ENCODE data around the gene SH2B2. TPM values are rescaled to one million over a fixed set of nuclear protein-coding genes. Genes with fewer than 3 reads are reported as not detected.
A peak's percentile ranks its signal among the peaks of the same experiment; 100 is the strongest.
"Not testable (repeated sequence)": the region's sequence is repeated elsewhere in the genome, so short reads cannot be mapped to it uniquely, and the experiment has no call there.

The SH2B2 gene
- total RNA-seq, 1 donor from 2014 or later = 0.60 TPM

DNA sequence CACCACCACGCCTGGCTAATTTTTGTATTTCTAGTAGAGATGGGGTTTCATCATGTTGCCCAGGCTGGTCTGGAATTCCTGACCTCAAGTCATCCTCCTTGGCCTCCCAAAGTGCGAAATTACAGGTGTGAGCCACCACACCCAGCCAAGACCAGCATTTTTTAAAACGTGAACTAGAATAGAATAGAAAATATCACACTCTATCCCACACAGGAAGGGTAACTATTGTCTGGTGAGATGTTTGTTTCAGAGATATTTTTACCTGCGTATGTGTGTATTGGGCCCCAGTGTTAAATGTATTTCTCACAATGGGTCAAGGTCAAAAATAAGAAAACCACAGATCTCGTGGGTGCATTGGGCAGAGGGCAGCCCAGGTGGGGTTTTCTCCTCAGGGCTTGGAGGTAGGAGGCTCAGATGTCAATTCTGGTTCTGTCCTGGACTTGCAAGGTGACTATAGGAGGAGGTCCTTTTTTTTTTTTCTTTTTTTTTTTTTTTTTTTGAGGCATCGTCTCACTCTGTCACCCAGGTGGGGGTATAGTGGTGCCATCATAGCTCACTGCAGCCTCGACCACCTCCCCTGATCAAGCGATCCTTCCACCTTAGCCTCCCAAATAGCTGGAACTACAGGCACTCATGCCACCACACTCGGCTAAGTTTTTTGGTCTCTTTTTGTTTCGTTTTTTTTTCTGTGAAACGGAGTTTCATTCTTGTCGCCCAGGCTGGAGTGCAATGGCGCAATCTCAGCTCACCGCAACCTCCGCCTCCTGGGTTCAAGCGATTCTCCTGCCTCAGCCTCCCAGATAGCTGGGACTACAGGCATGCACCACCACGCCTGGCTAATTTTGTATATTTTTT, 19.0 kb downstream of the SH2B2 start:
- DNase-seq (ENCODE audit: low read depth in 2 of 2) = no peak

DNA sequence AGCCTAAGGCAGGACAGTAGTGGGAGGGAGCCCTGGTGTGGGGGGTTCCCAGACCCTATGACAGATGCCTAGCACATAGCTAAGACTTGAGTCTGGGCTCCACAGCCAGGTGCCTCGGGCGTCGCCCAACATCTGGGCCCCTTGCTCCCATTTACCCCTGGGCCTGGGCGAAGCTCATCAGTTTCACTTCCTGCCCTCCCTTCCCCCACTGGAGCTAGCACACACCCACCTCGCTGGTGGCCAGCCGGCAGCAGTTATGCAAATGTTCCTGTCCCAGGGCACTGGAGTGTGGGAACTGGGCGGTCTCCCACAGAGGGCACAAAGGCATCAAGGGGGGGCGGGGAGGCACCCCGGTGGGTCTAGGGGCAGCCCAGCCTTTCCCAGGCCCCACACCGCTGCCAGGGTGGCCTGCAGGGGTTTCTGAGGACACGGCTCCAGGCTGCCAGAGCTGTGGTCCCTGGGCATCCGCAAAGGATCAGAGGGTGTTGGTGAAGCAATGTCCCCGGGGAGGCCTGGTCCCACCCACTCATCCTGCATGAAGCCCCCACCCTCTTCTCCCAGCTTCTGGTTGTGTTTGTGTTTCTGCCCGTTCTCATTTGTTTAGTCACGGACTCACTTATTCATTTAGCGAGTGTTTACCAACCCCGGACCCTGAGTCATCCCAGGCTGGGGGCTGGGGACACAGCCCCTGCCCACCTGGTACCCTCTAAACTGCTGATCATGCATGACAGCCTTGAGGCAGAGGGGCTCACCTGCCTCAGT, 20.4 kb downstream of the SH2B2 start:
- DNase-seq (ENCODE audit: low read depth in 2 of 2) = peak in 1 of 2 donors; percentile 75

DNA sequence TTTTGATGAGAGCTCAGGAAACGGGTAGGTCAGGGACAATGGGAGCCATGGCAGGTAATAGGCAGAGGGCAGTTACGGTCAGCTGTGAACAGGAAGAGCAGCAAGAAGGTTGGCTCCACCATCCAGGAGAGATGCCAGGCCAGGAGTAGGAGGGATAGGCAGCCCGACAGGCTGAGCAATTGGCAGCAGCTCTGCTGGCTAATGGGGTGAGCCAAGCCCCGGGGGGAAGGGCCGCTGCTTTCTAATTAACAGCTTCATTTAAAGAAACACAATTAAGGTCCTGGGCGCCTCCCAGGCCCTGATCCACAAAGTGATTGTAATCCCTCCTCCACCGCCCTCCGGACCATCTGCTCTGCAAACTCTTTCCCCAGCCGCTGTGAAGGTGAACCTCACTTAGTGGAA, 23.7 kb downstream of the SH2B2 start:
- DNase-seq (ENCODE audit: low read depth in 2 of 2) = no peak

DNA sequence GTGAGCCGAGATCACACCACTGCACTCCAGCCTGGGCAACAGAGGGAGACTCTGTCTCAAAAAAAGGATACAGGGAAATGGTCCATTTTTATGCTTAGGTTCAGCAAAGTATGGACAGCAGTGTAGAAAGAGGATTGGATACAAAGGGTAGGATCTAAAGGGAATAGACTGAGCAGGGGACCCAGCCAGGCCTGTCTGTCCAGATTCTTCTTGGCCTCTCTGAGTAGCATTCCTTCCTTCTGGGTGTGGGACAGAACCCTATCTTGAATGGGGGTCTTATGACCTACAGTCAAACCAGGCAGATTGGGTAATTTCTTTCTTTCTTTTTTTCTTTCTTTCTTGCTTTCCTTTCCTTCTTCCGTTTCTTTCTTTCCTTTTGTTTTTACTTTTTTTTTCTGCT, 25.6 kb downstream of the SH2B2 start:
- no peak for DNase-seq (ENCODE audit: low read depth in 2 of 2)

DNA sequence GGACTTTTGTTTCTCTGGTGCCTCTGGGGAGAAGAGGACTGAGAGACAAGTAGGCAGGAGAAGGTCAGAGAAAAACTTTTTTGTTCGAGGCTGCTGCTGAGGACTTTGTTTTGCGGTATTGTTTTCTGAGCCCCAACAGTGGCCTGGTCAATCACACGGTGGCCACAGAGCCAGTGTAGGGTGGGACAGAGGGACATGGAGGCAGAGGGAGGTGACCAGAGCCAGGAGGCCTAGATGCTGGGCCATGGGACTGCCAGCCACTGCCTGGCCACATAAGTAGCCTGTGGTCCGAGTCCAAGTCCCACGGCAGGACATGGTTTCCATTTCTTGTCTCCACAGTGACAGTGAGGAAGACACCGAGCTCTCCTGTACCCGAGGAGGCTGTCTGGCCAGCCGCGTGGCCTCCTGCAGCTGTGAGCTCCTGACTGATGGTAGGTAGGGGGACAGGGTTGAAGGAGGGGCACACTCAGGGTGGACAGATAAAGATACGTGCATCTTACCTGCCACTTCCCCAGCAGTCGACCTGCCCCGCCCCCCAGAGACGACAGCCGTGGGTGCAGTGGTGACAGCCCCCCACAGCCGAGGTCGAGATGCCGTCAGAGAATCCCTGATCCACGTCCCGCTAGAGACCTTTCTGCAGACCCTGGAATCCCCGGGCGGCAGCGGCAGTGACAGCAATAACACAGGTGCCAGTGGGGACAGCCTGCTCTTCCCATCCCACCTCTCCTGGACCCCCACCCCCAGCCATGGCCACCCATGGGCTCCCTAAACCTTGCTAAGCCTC, 27.5 kb downstream of the SH2B2 start:
- DNase-seq (ENCODE audit: low read depth in 2 of 2) = no peak

DNA sequence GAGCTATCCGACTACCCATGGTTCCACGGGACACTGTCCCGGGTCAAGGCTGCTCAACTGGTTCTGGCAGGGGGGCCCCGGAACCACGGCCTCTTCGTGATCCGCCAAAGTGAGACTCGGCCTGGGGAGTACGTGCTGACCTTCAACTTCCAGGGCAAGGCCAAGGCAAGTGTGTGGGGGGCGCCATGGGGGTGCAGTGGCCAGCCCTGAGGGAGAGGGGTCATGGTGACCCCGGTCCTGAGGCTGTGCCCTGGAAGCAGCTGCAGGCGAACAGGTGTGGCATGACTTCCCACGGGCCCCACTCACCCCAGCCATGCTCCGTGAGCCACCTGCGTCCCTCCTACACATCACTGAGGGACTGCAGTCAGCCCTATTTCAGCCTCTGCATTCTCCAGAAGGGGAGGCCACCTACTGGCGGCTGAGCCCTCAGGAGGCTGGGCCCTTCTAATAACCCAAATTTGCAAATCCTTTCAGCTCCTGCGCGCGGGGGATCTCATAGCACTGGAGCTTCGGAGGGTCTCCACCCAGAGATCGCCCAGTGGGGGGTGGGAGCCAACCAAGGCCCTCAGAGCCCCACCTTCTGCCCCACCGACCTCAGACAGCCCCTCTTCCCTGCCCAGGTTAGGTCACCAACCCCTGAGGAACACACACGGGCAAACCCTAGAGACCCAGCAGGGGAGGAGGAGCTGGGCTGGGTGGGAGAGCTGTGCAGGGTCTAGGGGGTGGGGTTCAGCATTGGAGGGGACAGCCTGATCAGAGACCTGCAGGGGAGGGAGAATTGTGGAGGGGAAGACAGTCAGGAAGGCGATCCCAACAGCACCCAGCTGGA, 30.8 kb downstream of the SH2B2 start:
- no peak for DNase-seq (ENCODE audit: low read depth in 2 of 2)

DNA sequence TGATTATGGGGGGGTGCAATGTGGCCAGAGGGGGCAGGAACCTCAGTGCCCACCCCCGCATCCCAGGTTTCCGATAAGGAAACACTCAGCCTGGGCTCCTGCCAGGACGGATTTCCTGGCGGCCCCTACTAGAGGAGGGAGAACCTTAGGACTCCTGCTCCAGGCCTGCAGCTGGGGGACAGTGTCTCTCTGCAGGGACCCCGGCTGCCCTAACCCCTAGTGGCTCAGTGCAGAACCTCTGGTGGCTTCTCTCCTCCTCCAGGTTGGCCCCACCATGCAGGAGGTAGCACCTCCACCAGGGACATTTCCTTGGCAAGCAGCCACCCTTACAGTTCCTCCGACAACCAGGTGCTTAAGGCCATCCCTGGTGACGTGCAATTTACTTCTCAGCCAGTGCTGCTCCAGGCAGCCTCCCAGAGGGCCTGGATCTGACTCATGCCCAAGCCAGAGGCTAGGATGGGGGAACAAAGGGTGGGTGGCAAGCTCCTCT, 31.9 kb downstream of the SH2B2 start:
- DNase-seq (ENCODE audit: low read depth in 2 of 2) = peak in 1 of 2 donors; percentile 64

DNA sequence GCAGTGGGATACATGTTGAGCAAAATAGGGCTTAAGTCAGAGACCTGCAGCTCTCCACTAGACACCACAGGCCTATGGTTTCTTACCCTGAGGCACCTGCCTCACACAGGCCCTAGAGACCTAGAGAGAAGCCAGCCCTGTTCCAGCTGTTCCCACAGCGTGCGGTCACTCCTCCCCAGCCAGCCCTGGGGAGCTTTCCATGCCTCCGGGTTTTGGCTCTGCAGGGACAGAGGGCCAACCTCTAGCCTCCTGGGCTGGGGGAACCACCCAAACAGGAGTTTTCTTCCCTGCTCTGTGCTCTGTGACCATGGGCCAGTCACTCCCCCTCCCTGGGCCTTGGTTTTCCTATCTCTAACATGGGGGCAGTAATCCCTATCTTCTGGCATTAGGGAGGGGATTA, 33.0 kb downstream of the SH2B2 start:
- no peak for DNase-seq (ENCODE audit: low read depth in 2 of 2)

DNA sequence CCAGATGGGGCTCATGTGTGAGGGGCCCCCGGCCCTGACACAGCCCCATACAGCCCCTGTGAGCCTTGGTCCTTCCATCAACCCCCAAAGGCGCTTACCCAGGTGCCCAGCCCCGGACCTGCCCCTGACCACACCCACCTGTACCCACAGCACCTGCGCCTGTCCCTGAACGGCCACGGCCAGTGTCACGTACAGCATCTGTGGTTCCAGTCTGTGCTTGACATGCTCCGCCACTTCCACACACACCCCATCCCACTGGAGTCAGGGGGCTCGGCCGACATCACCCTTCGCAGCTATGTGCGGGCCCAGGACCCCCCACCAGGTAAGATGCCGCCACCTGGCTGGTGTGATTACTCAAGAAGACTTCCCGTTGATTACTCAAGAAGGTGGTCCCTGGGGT, 33.5 kb downstream of the SH2B2 start:
- no peak for DNase-seq (ENCODE audit: low read depth in 2 of 2)

DNA sequence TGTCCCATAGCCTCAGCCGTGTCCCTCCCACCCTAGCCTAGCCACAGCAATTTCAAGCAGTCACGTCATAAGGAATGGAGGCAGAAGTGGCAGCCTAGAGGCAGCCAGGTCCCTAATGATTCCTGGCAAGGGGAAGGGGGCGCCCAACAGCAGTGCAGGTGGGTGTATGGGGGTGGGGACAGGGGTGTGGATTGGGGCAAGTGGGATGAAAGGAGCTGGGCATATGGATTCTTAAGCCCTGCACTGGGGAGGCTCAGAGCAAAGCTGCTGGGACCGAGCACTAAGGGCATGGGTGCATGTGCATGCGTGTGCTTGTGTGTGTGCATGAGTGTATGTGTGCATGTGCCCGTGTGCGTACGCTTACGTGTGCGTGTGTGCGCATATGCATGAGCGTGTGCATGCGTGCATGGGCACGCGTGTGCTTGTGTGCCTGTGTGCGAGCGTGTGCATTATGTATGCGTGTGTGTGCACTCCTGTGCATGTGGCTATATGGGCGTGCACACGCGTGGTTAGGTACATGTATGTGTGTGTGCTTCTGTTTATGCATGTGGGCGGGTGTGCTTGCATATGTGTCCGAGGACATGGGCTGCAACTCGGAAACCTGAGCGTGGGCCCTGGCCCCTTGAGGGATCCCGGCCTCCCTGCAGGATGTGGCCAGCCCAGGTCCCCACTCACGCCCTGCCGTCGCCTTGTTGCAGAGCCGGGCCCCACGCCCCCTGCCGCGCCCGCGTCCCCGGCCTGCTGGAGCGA, 34.1 kb downstream of the SH2B2 start:
- no peak for DNase-seq (ENCODE audit: low read depth in 2 of 2)

DNA sequence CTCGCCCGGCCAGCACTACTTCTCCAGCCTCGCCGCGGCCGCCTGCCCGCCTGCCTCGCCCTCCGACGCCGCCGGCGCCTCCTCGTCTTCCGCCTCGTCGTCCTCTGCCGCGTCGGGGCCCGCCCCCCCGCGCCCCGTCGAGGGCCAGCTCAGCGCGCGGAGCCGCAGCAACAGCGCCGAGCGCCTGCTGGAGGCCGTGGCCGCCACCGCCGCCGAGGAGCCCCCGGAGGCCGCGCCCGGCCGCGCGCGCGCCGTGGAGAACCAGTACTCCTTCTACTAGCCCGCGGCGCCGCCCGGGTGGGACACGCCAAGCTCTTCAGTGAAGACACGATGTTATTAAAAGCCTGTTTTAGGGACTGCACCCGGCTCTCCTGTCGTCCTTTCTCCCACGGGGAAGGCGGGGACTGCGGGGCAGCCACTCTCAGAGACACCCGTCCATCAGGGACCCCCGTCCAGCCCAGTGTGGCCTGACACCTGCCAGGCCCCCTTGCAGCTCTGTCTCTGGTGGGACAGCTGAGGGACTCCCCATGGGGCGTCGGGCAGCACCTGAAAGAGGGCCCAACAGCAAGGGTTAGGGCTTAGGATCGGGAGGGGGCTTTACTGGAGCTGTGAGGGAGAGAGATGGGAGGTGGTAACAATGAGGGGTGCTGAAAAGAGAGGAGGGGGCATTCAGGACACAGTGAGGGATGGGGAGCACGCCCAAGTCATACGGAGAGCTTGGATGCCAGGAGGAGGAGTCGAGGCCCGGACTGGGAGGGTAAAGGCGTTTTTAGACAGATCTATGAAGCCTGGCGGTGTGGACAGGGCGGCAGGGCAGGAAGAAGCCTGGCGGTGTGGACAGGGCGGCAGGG, 34.9 kb downstream of the SH2B2 start:
- DNase-seq (ENCODE audit: low read depth in 2 of 2) = peak in 1 of 2 donors; percentile 38

DNA sequence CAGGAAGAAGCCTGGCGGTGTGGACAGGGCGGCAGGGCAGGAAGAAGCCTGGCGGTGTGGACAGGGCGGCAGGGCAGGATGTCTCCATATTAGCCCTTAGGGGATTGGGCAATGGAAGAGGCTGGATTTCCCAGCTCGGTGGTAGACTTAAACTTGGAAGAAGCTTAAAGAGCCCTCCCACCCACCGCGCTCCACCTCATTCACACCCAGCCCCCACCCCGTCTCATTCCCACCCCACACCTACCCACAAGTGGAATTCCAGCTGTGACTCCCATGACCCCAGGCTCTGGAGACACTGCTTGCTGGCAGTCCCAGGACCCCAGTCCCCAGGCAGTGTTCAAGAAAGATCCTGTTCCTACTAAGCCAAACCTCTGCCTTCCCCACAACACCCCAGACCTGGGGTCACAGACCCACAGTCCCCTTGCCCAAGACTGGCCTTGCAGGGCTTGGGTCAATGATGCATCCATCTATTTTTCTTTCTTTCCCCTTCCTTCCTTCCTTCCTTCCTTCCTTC, 35.6 kb downstream of the SH2B2 start:
- no peak for DNase-seq (ENCODE audit: low read depth in 2 of 2)

DNA sequence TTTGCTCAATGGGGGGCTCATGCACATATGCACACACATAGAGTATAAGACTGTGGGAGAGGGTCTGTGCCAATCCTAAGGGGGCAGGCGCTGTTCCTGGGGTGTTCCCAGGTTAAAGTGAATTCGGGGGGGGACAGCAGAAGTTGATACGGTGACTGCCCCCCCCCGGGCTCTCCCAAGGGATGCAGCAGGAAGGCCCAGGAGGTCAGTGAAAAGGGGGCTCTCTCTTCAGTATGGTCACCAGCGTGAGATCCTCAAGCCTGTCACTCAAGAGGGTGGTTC, 37.2 kb downstream of the SH2B2 start:
- DNase-seq (ENCODE audit: low read depth in 2 of 2) = no peak

DNA sequence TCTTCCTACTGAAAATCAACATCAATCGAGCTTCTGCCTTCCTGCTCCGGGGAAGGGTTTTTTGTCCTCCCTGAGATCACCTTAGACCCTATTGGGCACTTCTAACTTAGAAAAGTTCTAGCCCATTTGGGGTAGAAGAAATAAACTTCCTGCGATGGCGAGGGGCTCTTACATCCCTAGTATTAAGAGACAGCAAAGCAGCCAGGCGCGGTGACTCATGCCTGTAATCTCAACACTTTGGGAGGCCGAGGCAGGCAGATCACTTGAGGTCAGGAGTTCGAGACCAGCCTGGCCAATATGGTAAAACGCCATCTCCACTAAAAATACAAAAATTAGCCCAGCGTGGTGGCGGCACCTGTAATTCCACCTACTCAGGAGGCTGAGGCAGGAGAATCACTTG, 38.4 kb downstream of the SH2B2 start:
- DNase-seq (ENCODE audit: low read depth in 2 of 2) = not testable (repeated sequence)

DNA sequence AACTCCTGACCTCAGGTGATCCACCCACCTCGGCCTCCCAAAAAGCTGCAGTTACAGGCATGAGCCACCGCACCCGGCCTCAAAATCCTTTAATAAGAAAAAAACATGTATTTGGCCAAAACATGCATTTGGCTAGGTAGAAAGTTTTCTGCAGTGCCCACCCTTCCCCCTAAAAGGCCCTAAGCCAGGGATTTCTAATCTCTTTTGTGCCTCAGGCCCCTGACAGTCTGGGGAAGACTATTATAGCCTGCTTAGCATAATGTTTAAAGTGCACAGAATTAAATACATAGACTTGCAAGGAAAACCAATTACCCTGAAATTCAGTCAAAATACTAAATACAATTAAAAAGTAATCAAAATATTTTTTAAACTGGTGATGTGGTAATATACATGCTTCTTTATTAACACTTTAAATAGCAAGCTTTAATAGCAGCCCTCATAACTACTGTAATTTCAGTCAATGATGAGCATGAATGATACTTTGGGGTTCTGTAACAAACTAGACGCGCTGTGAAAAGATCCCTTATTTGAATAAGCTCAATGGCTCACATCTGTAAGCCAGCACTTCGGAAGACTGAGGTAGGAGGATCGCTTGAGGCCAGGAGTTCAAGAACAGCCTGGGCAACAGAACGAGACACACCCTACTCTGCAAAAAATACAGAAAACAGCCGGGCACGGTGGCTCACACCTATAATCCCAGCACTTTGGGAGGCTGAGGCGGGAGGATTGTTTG, 39.7 kb downstream of the SH2B2 start:
- no peak for DNase-seq (ENCODE audit: low read depth in 2 of 2)

DNA sequence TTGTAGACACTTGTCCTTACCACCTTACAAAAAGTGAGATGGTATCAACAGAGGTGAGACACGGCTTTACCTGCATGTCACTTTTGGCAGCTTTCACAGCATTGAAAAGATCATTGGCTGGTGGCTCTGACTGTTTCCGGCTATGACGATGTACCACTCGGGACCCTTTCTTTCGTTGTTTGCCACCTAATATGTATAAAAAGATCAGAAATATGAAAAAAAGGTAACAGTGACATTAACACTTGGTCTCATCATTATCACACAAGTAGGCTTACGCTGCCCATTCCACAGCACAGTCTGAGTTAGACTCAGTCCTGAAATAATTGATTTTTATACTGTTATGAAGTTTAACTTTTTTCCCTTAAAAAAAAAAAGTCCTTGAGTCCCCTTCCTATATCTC, 40.5 kb downstream of the SH2B2 start:
- not testable (repeated sequence) for DNase-seq (ENCODE audit: low read depth in 2 of 2)

DNA sequence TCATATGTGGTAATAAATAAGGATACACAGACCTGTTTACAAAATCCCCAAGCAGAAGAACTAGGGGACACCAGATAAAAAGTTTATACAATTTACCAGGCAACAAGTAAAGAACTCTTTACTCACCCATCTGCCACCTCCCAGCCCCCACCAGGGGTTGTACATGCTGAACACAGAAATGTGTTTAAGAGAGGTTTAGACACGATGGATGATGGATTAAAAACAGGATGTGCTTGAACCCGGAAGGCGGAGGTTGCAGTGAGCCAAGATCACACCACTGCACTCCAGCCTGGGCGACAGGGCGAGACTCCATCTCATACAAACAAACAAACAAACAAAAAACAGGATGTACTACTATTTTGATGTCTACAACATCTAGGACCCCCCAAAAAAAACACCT, 42.2 kb downstream of the SH2B2 start:
- not testable (repeated sequence) for DNase-seq (ENCODE audit: low read depth in 2 of 2)

DNA sequence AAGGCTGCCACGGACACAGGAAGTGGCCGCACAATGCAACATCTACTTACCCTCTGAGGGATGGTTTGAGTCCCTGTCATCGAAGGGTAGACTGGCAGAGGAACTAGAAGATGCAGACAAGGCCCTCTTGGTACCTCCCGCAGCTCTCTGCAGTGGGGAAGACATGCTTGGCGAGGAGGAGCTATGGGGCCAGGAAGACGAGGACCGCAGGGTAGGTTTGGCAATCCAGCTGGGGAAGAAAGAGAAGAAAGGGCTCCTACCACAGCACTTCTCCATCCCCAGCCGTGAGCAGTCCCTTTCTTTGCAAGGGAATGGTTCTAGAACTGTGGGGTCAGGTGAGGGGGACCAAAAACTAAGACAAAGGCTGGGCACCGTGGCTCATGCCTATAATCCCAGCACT, 42.7 kb downstream of the SH2B2 start:
- not testable (repeated sequence) for DNase-seq (ENCODE audit: low read depth in 2 of 2)

All from lung microvascular endothelial cell (primary cell).